HG03039 (cell line): ENCODE results near the gene USH1G.
"Not testable (repeated sequence)": the region's sequence is repeated elsewhere in the genome, so short reads cannot be mapped to it uniquely, and the experiment has no call there.

Source experiments
- ATAC-seq: cut with Tn5 transposase; IDR thresholded peaks from one replicate; pipeline ENCODE4 v1.9.1; 2021; ENCODE audit warnings: mild to moderate bottlenecking, moderate library complexity; ENCODE audit not compliant: unreplicated experiment

The USH1G gene

GRCh38 chr17:74907012-74907411 lies 16.0 kb downstream of the USH1G start:
- no peak for ATAC-seq

- not testable (repeated sequence) for ATAC-seq
Measured at GRCh38 chr17:74906214-74906793, 16.8 kb downstream of the USH1G start.

GRCh38 chr17:74904687-74905409 lies 18.2 kb downstream of the USH1G start:
- no peak for ATAC-seq

GRCh38 chr17:74903671-74904070 lies 19.4 kb downstream of the USH1G start:
- ATAC-seq, result no peak

GRCh38 chr17:74903034-74903433 lies 20.0 kb downstream of the USH1G start:
- ATAC-seq, result no peak

- no peak for ATAC-seq
Measured at GRCh38 chr17:74901353-74902135, 21.5 kb downstream of the USH1G start.

GRCh38 chr17:74900208-74900607 lies 22.8 kb downstream of the USH1G start:
- ATAC-seq, result no peak

- ATAC-seq, result no peak
Measured at GRCh38 chr17:74898376-74898946, 24.6 kb downstream of the USH1G start.

GRCh38 chr17:74893936-74894671 lies 29.0 kb downstream of the USH1G start:
- ATAC-seq, result no peak

GRCh38 chr17:74892974-74893911 lies 29.8 kb downstream of the USH1G start, which contains the start of gene FADS6:
FADS6 (minus strand) TSS chr17:74893633; CDS start chr17:74893595, 38 bp downstream.
- no peak for ATAC-seq

GRCh38 chr17:74892013-74892841 lies 30.8 kb downstream of the USH1G start:
- ATAC-seq, result no peak

GRCh38 chr17:74890554-74890953 lies 32.5 kb downstream of the USH1G start:
- no peak for ATAC-seq

GRCh38 chr17:74888469-74888868 lies 34.6 kb downstream of the USH1G start:
- ATAC-seq, result no peak

- ATAC-seq, result no peak
Measured at GRCh38 chr17:74883241-74883745, 39.8 kb downstream of the USH1G start.

- no peak for ATAC-seq
Measured at GRCh38 chr17:74882517-74883240, 40.4 kb downstream of the USH1G start.

GRCh38 chr17:74881073-74881472 lies 42.0 kb downstream of the USH1G start:
- no peak for ATAC-seq

GRCh38 chr17:74879308-74879707 lies 43.7 kb downstream of the USH1G start:
- no peak for ATAC-seq

GRCh38 chr17:74878658-74879057 lies 44.4 kb downstream of the USH1G start:
- ATAC-seq, result no peak
